ENCODE results near the gene TANC1.

DNA sequence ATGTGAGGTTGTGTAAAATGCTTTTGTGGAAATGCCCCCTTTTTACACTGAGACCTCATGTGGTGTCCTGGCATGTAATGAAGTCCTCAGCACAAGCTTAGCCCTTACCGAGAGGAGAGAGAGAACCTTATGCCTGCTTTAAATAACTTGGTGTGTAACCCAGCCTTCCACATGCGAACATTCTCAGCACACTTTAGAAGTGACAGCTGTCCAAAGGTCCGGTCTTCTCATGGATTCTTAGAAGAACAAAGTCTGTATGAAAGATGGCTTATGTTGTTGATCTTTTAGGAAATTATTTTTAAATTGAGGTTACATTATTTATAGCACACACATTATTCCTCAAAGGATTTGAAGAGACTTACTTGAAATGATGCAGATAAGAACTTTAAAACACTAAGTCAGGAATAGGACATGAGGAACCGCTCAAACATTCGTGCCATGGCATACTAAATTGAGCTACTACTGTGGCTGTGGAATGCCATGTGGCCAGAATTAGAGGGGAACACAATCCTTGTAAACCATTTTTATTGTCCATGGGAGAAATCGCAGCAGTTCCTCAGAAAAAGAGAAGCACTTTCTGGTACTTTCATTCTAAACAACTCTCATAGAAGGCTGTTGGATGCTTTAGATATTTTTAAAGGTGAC is 238.4 kb downstream of the TANC1 start:
- TF ChIP-seq, protein P1, sequence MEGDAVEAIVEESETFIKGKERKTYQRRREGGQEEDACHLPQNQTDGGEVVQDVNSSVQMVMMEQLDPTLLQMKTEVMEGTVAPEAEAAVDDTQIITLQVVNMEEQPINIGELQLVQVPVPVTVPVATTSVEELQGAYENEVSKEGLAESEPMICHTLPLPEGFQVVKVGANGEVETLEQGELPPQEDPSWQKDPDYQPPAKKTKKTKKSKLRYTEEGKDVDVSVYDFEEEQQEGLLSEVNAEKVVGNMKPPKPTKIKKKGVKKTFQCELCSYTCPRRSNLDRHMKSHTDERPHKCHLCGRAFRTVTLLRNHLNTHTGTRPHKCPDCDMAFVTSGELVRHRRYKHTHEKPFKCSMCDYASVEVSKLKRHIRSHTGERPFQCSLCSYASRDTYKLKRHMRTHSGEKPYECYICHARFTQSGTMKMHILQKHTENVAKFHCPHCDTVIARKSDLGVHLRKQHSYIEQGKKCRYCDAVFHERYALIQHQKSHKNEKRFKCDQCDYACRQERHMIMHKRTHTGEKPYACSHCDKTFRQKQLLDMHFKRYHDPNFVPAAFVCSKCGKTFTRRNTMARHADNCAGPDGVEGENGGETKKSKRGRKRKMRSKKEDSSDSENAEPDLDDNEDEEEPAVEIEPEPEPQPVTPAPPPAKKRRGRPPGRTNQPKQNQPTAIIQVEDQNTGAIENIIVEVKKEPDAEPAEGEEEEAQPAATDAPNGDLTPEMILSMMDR (conservative IDR thresholded peaks at IDR 0.05 in 1 of 2, IDR thresholded peaks at IDR 0.05 in 1 of 2; ENCODE audit: extremely low read depth in 1 of 2, insufficient read depth in 1 of 2, low read depth in 1 of 2, low read length in 2 of 2), result no peak
- TF ChIP-seq EZH2 (IDR thresholded peaks at IDR 0.05; ENCODE audit: borderline replicate concordance, low read length), result no peak
